ENCODE measurements around the gene GATA6. TPM values are rescaled to one million over a fixed set of nuclear protein-coding genes. Genes with fewer than 3 reads are reported as not detected.

The GATA6 gene
- polyA plus RNA-seq, 3 donors = 7.8 to 9.9 (median 9.2) TPM

Other genes with a start within 250 kb of the GATA6 start
- under 1 TPM in 1 of 3 donors, not detected in 2; 0.06 TPM for gene CTAGE1, start 248.3 kb downstream of the GATA6 start, polyA plus RNA-seq (ENCODE audit: insufficient read length in 3 of 3)

Data from renal cortex interstitium (tissue), 3 donors.